KBM-7 (cell line): ENCODE data around the gene SEC22B.
"Not testable (repeated sequence)": the region's sequence is repeated elsewhere in the genome, so short reads cannot be mapped to it uniquely, and the experiment has no call there.

Experiments
- DNase-seq: peaks from one replicate; pipeline ENCODE4 v3.0.0-alpha.2; 2015
- in situ Hi-C: fragments of 300-500 bp; cut with MboI; formaldehyde crosslinking; loops from 2 replicates; pipeline ENCODE4 v1.14.3; 2020; ENCODE audit warnings: low sequenced_read_pairs, low pct_unique_long_range_greater_than_20kb, mixed read lengths

SEC22B gene

GRCh38 chr1:120150138-120150822, 26.0 kb downstream of the SEC22B start:
- in situ Hi-C loops, DNase-seq: not testable (repeated sequence)

- DNase-seq, in situ Hi-C loops: not testable (repeated sequence)
These were observed 26.8 kb downstream of the SEC22B start for GRCh38 chr1:120149420-120150059.

- in situ Hi-C loops, DNase-seq: not testable (repeated sequence)
These were observed 30.5 kb downstream of the SEC22B start for GRCh38 chr1:120145806-120146205.

GRCh38 chr1:120144626-120145025, 31.7 kb downstream of the SEC22B start:
- DNase-seq, in situ Hi-C loops: not testable (repeated sequence)

GRCh38 chr1:120144169-120144568, 32.2 kb downstream of the SEC22B start:
- DNase-seq, in situ Hi-C loops: not testable (repeated sequence)

DNA sequence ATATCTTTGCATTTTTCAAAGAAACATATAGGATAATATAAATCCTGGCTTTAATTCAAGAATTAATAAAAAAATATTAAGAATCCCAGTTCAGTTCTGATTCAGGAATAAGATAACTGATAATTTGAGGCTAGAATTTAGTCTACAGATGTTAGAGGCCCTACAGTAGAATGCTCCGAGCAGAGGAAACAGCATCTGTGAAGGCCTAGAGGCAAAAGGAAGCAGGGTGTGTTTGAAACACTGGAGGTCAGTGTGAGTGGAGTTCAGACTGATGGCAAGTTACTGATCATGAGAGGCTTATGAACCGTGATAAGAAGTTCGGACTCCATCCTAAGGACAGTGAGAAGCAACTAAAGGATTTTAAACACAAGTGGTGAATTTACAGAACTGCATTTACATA, 33.0 kb downstream of the SEC22B start:
- DNase-seq, in situ Hi-C loops: not testable (repeated sequence)

- peak; percentile 83 for DNase-seq
- in situ Hi-C loops = not testable (repeated sequence)
These were observed 33.6 kb downstream of the SEC22B start for GRCh38 chr1:120142512-120143263.

- in situ Hi-C loops, DNase-seq: not testable (repeated sequence)
These were observed 34.5 kb downstream of the SEC22B start for GRCh38 chr1:120141865-120142264.

- in situ Hi-C loops, DNase-seq: not testable (repeated sequence)
These were observed 35.6 kb downstream of the SEC22B start for GRCh38 chr1:120140656-120141265.

GRCh38 chr1:120136086-120136485, 40.2 kb downstream of the SEC22B start:
- in situ Hi-C loops, DNase-seq: not testable (repeated sequence)

DNA sequence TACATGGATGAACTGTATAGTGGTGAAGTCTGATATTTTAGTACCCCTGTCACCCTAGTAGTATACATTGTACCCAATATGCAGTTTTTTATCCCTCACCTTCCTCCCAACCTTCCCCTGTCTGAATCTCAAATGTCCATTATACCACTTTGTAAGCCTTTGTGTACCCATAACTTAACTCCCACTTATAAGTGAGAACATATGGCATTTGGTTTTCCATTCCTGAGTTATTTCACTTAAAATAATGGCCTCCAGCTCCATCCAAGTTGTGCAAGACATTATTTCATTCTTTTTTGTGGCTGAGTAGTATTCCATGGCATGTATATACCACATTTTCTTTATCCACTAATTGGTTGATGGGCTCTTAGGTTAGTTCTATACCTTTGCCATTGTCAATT, 42.4 kb downstream of the SEC22B start:
- DNase-seq, in situ Hi-C loops: not testable (repeated sequence)

- DNase-seq = no peak
- in situ Hi-C loops = no loop called here
These were observed 42.9 kb downstream of the SEC22B start for GRCh38 chr1:120133228-120133927.

DNA sequence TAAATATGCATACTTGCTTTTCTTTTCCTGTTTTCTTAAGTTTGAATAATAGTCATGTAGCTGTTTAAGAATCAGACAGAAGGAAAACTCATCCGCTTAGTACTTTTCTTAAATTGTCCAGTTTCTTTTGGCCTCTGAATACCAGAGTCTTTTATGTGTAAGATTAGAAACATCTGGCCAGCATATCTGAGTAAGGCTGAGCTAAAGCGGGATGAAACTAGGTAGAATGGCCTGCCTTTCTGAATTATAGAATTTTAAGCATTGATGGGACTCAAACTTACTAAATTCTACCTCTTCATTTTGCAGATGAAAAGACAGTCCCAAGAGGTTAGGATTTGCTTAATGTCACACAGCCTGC, 43.9 kb downstream of the SEC22B start:
- DNase-seq, in situ Hi-C loops: not testable (repeated sequence)

DNA sequence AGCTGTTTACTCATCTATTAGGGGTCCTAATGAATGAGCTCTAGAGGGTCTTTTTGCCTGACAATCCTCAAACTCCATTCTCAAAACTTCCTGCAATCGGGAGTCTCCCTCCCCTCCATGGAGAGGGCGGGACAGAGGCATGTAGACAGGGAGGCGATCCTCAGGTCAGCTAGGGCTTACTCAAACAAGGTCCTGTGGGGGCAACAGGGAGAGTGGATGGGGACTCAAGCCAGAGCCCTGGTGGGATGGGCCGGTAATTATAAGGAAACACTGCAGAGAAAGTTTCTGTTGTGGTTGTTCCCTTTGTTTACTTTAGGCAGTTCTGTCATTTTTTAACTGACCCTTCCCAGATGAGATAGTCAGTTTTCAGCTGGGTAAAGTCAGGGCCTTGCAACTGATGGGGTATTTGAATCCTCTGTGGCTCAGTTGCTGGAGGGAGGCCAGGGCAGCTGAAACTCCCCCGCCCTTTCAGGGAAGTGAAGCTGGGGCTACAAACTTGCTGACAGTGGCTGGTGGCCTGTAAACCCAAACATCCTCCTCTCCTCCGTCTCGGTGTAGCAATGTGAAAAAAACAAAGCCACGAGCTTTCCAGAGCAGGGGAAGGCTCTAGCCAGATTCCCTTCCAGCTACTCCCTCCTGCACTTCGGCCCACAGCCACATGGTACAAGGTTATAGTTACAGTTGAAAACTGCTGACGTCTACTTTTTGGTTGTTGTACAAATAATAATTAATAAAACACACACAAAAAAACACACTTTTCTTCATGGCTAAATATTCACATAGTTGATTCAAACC, 44.5 kb downstream of the SEC22B start:
- in situ Hi-C loops = not testable (repeated sequence)
- DNase-seq = peak; percentile 43

GRCh38 chr1:120127921-120128320, 48.4 kb downstream of the SEC22B start:
- DNase-seq, in situ Hi-C loops: not testable (repeated sequence)

DNA sequence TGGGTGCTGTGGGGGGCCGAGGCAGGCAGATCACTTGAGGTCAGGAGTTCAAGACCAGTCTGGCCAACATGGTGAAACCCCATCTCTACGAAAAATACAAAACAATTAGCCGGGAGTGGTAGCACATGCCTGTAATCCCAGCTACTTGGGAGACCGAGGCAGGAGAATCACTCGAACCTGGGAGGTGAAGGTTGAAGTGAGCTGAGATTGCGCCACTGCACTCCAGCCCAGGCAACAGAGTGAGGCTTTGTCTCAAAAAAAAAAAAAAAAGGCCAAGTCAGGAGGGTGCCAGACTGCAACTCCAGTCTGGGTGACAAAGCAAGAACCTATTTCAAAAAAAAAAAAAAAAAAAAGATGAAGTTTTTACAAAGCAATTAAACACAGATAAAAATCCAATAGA, 50.1 kb downstream of the SEC22B start:
- DNase-seq, in situ Hi-C loops: not testable (repeated sequence)

DNA sequence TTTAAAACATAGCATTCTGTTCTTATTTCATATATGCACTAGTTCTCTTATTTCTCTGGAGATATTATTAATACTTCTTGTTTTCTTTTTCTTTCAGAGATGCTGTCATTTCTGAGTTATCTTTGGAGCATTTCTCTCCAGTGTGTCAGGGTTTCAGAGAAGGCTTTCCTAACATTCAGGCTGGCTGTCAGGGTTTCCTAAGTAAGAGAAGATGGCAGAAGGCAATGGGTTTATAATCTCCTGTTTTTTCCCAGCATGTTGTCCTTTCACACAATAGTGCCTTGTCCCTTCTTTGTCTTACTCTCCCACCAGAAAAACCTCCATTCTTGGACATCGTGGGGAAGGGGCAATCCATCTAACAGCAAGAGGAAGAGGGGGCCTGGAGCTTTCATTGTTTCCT, 51.7 kb downstream of the SEC22B start:
- DNase-seq, in situ Hi-C loops: not testable (repeated sequence)

DNA sequence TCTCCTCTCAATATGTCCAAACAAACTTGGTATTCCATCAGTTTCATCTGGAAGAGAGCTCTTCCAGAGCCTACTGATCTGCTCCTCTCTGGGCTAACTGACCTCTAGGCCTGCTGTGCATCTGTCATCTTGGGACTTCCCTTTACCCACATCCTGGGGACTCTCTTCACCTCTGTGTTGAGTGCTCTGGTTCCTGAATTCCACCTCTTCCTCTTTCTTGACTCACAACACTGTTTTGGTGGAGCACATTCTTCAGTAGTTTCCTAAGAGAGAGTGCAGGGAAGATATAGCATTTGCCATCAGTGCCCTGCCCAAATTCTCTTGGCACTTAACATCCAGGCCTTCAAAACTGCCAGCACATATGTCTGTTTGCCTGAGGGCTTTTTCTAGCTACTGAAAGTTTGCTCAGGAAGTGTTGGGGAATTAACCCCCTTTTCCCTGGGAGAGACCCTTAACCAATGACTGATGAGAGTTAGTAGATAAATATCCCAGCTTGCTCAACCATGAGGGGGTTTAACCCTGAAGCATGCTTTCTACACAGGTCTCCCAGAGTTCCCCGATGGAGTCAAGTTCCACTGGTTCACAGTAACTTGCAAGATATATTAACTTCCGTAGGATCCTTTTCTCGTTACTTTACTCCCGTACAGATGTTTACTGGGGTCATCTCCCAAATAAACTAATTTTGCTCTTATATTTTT, 52.4 kb downstream of the SEC22B start:
- in situ Hi-C loops = not testable (repeated sequence)
- peak; percentile 56 for DNase-seq
